Endothelial cell of umbilical vein (primary cell): ENCODE results near the gene AMY2B. TPM values are rescaled to one million over a fixed set of nuclear protein-coding genes. Genes with fewer than 3 reads are reported as not detected.

Experiments used
- BruUV-seq: library from RNA; stranded (reverse); fragments of 400-500 nt; replicated peaks from 2 replicates; lab custom pipeline; 2021; lab: Mats Ljungman, UMichigan
- CTCF ChIA-PET: fragments of 300-600, 350-600 bp; sonication (Branson Sonifier 250); formaldehyde crosslinking; loops from one replicate; lab custom pipeline; 2021; ENCODE audit warnings: antibody characterized with exemption, inconsistent platforms; lab: Charles Lee
- POLR2A ChIA-PET: fragments of 300-600, 350-600 bp; sonication (Branson Sonifier 250); formaldehyde crosslinking; loops from one replicate; lab custom pipeline; 2021; ENCODE audit warnings: antibody characterized with exemption, inconsistent platforms; lab: Charles Lee
- DNase-seq: peaks from one replicate; pipeline ENCODE4 v3.0.0-alpha.2; 2011; ENCODE audit warnings: low read depth, low spot score
- FAIRE-seq: peaks from 2 replicates; lab custom pipeline; 2011; peaks lifted over from hg19 to GRCh38; lab: Jason Lieb, UNC
- H2AFZ ChIP-seq: 2 replicates; pipeline ENCODE4 v1.6.0; 2012; ENCODE audit warnings: low read depth, low read length, control low read depth, inconsistent platforms
- H3K27ac ChIP-seq: 2 replicates; pipeline ENCODE4 v1.5.1; 2011; ENCODE audit warnings: low read depth, mild to moderate bottlenecking, control low read depth, low read length, moderate library complexity; ENCODE audit not compliant: insufficient read depth
- H3K27me3 ChIP-seq, 2 experiments: 2 replicates each; pipeline versions ENCODE4 v1.6.0 to v1.6.1; 2011; ENCODE audit warnings: low read length in 2 of 2, mixed read lengths in 1 of 2; ENCODE audit not compliant: control insufficient read depth in 2 of 2, insufficient read depth in 2 of 2
- H3K36me3 ChIP-seq, 2 experiments: 2 replicates in 1 of 2; 3 replicates in 1 of 2; pipeline ENCODE4 v1.5.1; 2011; ENCODE audit warnings: low read length in 2 of 2, mild to moderate bottlenecking in 1 of 2, moderate library complexity in 1 of 2; ENCODE audit not compliant: control insufficient read depth in 2 of 2, insufficient read depth in 2 of 2; ENCODE audit errors: extremely low read depth in 1 of 2
- H3K4me1 ChIP-seq: 3 replicates; pipeline ENCODE4 v1.5.1; 2011; ENCODE audit warnings: mild to moderate bottlenecking, low read length; ENCODE audit not compliant: control insufficient read depth, insufficient read depth; ENCODE audit errors: extremely low read depth
- H3K4me2 ChIP-seq: 2 replicates; pipeline ENCODE4 v1.6.1; 2011; ENCODE audit warnings: low read length, control low read depth, mixed read lengths; ENCODE audit not compliant: insufficient read depth
- H3K4me3 ChIP-seq, 3 experiments: fragments of 200-600 bp in 1 of 3; sonication (generic), shearing (Covaris generic) in 1 of 3; replicated peaks in 1 of 3; 2 replicates each; pipeline ENCODE4 v1.5.1; 2011 to 2016; ENCODE audit warnings: control low read depth in 3 of 3, low read length in 3 of 3, mild to moderate bottlenecking in 2 of 3, inconsistent platforms in 1 of 3, low read depth in 1 of 3, moderate library complexity in 1 of 3; ENCODE audit not compliant: insufficient read depth in 1 of 3
- H3K79me2 ChIP-seq: 2 replicates; pipeline ENCODE4 v1.6.0; 2012; ENCODE audit warnings: low read length, inconsistent platforms; ENCODE audit not compliant: control insufficient read depth, insufficient read depth
- H3K9ac ChIP-seq: replicated peaks from 2 replicates; pipeline ENCODE3; 2011; ENCODE audit warnings: low read length, control low read depth; ENCODE audit not compliant: insufficient read depth; ENCODE audit errors: extremely low read depth
- H3K9me1 ChIP-seq: replicated peaks from 3 replicates; pipeline ENCODE4 v1.6.0; 2011; ENCODE audit warnings: mild to moderate bottlenecking, low read length; ENCODE audit not compliant: control insufficient read depth, insufficient read depth; ENCODE audit errors: extremely low read depth
- H3K9me3 ChIP-seq: replicated peaks from 2 replicates; pipeline ENCODE4 v1.5.1; 2012; ENCODE audit warnings: low read length, inconsistent platforms; ENCODE audit not compliant: control insufficient read depth, insufficient read depth
- H4K20me1 ChIP-seq: replicated peaks from 2 replicates; pipeline ENCODE3; 2011; ENCODE audit warnings: mild to moderate bottlenecking, low read length; ENCODE audit not compliant: control insufficient read depth, insufficient read depth; ENCODE audit errors: extremely low read depth
- CTCF ChIP-seq, 2 donors: IDR thresholded peaks; 1 replicate in 1 of 2; 2 replicates in 1 of 2; pipeline ENCODE4 v1.5.1; 2011; ENCODE audit warnings: low read length in 2 of 2, mild to moderate bottlenecking in 2 of 2, moderate library complexity in 2 of 2, control low read depth in 1 of 2, inconsistent platforms in 1 of 2, low read depth in 1 of 2; ENCODE audit not compliant: insufficient read depth in 1 of 2; ENCODE audit errors: extremely low read depth in 1 of 2
- EZH2 ChIP-seq: IDR thresholded peaks from 2 replicates; pipeline ENCODE4 v1.6.1; 2012; ENCODE audit warnings: borderline replicate concordance, low read depth, mild to moderate bottlenecking, moderate library complexity, low read length, inconsistent platforms; ENCODE audit not compliant: severe bottlenecking
- FOS ChIP-seq: IDR thresholded peaks from 2 replicates; pipeline ENCODE4 v1.6.1; 2011; ENCODE audit warnings: mild to moderate bottlenecking, low read length, moderate library complexity, borderline replicate concordance; ENCODE audit not compliant: insufficient read depth
- GATA2 ChIP-seq: IDR thresholded peaks from 2 replicates; pipeline ENCODE4 v1.7.0; 2011; ENCODE audit warnings: low read depth, mild to moderate bottlenecking, moderate library complexity, mixed read lengths, low read length; ENCODE audit not compliant: insufficient read length, insufficient read depth
- JUN ChIP-seq: IDR thresholded peaks from 2 replicates; pipeline ENCODE4 v1.6.1; 2011; ENCODE audit warnings: borderline replicate concordance, low read depth; ENCODE audit not compliant: insufficient read length, insufficient read depth
- MAX ChIP-seq: IDR thresholded peaks from 2 replicates; pipeline ENCODE4 v1.6.1; 2011; ENCODE audit not compliant: insufficient read depth, insufficient read length
- MYC ChIP-seq: IDR thresholded peaks from one replicate; pipeline ENCODE4 v1.6.1; 2011; ENCODE audit warnings: mild to moderate bottlenecking, low read depth, low read length
- POLR2A ChIP-seq: IDR thresholded peaks from 2 replicates; pipeline ENCODE4 v1.6.1; 2012; ENCODE audit warnings: low read depth, mild to moderate bottlenecking, control low read depth, low read length
- POLR2AphosphoS5 ChIP-seq: IDR thresholded peaks from 2 replicates; pipeline ENCODE4 v1.6.1; 2012; ENCODE audit warnings: low read depth, mild to moderate bottlenecking, control low read depth, low read length, moderate library complexity; ENCODE audit not compliant: insufficient read depth
- dilution Hi-C: fragments of 300-500 bp; cut with MboI; formaldehyde crosslinking; loops from one replicate; pipeline ENCODE4 v1.15.0; 2019; ENCODE audit warnings: low sequenced_read_pairs; ENCODE audit not compliant: extremely low pct_ligation_motif_present
- intact Hi-C: fragments of 100-400 bp; cut with micrococcal nuclease; formaldehyde crosslinking; loops from one replicate; pipeline ENCODE4 v1.10.0; 2022
- polyA plus RNA-seq, 4 experiments: library from polyadenylated mRNA; depleted of rRNA in 3 of 4; stranded (reverse) in 3 of 4; unstranded in 1 of 4; fragments of >200 nt; gene quantifications; 2 replicates each; pipeline versions ENCODE4 v1.2.1 to v1.2.3, GENCODE V29; 2011 to 2012; ENCODE audit warnings: missing spikeins in 1 of 4
- total RNA-seq: library from RNA; stranded (reverse); gene quantifications from 2 replicates; pipeline ENCODE4 v1.2.3, GENCODE V29; 2021

Gene AMY2B
- total and polyA plus RNA-seq, 2 donors (not counting 3 experiments of a cell fraction or from before 2014, with no cell fraction given): 1.0 to 1.2 TPM

GRCh38 chr1:103563056-103563455 lies 8.3 kb upstream of the AMY2B start:
- intact Hi-C loops: no loop called here
- Histone ChIP-seq H3K36me3 (no peaks in the 10 kb centered on the region), H3K4me3 (no peak overlapping the region), H3K27ac (no peak overlapping the region), H3K4me1 (no peaks in the 10 kb centered on the region), H2AFZ (no peak overlapping the region), H4K20me1 (no peaks in the 10 kb centered on the region), H3K4me2 (no peak overlapping the region), H3K9me1 (no peaks in the 10 kb centered on the region), H3K9me3 (no peaks in the 10 kb centered on the region), H3K9ac (no peak overlapping the region), H3K79me2 (no peaks in the 10 kb centered on the region), H3K27me3 (no peaks in the 10 kb centered on the region)
- FAIRE-seq: no peak
- dilution Hi-C loops: no loop called here
- ChIA-PET CTCF (no interaction called here), POLR2A (no interaction called here)
- TF ChIP-seq GATA2 (no peak), POLR2AphosphoS5 (no peak), FOS (no peak), EZH2 (no peak), JUN (no peak), CTCF (IDR thresholded peaks at IDR 0.05; ENCODE audit: extremely low read depth in 1 of 2, insufficient read depth in 1 of 2, low read depth in 1 of 2, low read length in 2 of 2) (no peak), MYC (no peak), MAX (no peak), POLR2A (no peak)
- no TSS peak for BruUV-seq
- no peak for DNase-seq
